Prostate gland (tissue), 2 donors: ENCODE measurements around the gene GSTA4.

Experiments
- POLR2A ChIP-seq: fragments of 450-650 bp; IDR thresholded peaks from one replicate; pipeline ENCODE4 v1.6.1; 2016; ENCODE audit warnings: antibody characterized with exemption, mild to moderate bottlenecking
- POLR2AphosphoS5 ChIP-seq: sonication (generic); formaldehyde crosslinking; IDR thresholded peaks from one replicate; pipeline ENCODE4 v1.6.1; 2017; ENCODE audit warnings: antibody characterized with exemption
- TF ChIP-seq, protein P1 (sequence below), 4 experiments: fragments of 200-600 bp in 2 of 4; fragments of 450-650 bp in 2 of 4; sonication (generic) in 2 of 4; IDR thresholded peaks; 1 replicate in 3 of 4; 2 replicates in 1 of 4; pipeline ENCODE4 v1.5.1; 2016 to 2019; ENCODE audit warnings: antibody characterized with exemption in 4 of 4, mild to moderate bottlenecking in 2 of 4, moderate library complexity in 2 of 4

DNA sequence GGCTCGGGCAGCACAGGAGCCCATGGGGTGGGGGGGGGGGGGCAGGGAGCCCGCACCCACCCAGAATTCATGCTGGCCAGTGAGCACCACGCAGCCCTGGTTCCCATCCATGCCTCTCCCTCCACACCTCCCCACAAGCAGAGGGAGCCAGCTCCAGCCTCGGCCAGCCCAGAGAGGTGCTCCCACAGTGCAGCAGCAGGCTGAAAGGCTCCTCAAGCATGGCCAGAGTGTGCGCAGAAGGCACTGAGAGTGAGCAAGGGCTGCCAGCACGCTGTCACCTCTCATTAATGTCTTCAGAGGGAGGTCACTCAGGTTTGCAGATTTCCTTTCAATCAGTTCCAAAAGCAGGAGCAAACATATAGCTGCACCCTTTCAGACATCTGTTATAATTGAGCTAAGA is 32.4 kb downstream of the GSTA4 start:
- TF ChIP-seq POLR2A: no peak
- TF ChIP-seq POLR2AphosphoS5: no peak
- TF ChIP-seq, protein P1, sequence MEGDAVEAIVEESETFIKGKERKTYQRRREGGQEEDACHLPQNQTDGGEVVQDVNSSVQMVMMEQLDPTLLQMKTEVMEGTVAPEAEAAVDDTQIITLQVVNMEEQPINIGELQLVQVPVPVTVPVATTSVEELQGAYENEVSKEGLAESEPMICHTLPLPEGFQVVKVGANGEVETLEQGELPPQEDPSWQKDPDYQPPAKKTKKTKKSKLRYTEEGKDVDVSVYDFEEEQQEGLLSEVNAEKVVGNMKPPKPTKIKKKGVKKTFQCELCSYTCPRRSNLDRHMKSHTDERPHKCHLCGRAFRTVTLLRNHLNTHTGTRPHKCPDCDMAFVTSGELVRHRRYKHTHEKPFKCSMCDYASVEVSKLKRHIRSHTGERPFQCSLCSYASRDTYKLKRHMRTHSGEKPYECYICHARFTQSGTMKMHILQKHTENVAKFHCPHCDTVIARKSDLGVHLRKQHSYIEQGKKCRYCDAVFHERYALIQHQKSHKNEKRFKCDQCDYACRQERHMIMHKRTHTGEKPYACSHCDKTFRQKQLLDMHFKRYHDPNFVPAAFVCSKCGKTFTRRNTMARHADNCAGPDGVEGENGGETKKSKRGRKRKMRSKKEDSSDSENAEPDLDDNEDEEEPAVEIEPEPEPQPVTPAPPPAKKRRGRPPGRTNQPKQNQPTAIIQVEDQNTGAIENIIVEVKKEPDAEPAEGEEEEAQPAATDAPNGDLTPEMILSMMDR (IDR thresholded peaks at IDR 0.05): no peak
